Heart right ventricle (tissue), 16 donors: Measurements from ENCODE around the gene PRKAR2B. TPM values are rescaled to one million over a fixed set of nuclear protein-coding genes. Genes with fewer than 3 reads are reported as not detected.
A peak's percentile ranks its signal among the peaks of the same experiment; 100 is the strongest.

Experiments used
- ATAC-seq, 8 donors: fragments of 200-7000 bp; cut with Tn5 transposase; one replicate each; pipeline ENCODE4 v1.9.1; 2020; ENCODE audit warnings: mild to moderate bottlenecking in 8 of 8, moderate library complexity in 8 of 8, moderate number of reproducible peaks in 1 of 8
- DNase-seq, 2 donors: peaks; one replicate each; pipeline ENCODE4 v3.0.0-alpha.2; 2020
- H3K27ac ChIP-seq, 10 donors: fragments of 200-600 bp; sonication (generic) in 2 of 10; one replicate each; pipeline versions ENCODE4 v1.5.0 to v1.8.0; 2020 to 2022; ENCODE audit warnings: mild to moderate bottlenecking in 3 of 10
- H3K27me3 ChIP-seq, 7 donors: fragments of 200-600 bp; one replicate each; pipeline ENCODE4 v1.8.0; 2021 to 2022; ENCODE audit warnings: mild to moderate bottlenecking in 2 of 7
- H3K36me3 ChIP-seq, 9 donors: fragments of 200-600 bp; sonication (generic) in 1 of 9; one replicate each; pipeline versions ENCODE4 v1.5.0 to v1.8.0; 2020 to 2022; ENCODE audit warnings: mild to moderate bottlenecking in 2 of 9
- H3K4me1 ChIP-seq, 9 donors: fragments of 200-600 bp; sonication (generic) in 1 of 9; one replicate each; pipeline versions ENCODE4 v1.5.0 to v1.8.0; 2020 to 2022; ENCODE audit warnings: mild to moderate bottlenecking in 4 of 9
- H3K4me3 ChIP-seq, 10 donors: fragments of 200-600 bp; sonication (generic) in 2 of 10; one replicate each; pipeline versions ENCODE4 v1.5.0 to v1.8.0; 2020 to 2022; ENCODE audit warnings: mild to moderate bottlenecking in 7 of 10, moderate library complexity in 2 of 10
- H3K9me3 ChIP-seq, 11 donors: fragments of 200-600 bp in 10 of 11; sonication (generic) in 2 of 11; one replicate each; pipeline versions ENCODE4 v1.5.0 to v1.8.0; 2013 to 2022; ENCODE audit warnings: mild to moderate bottlenecking in 2 of 11, control low read depth in 1 of 11, moderate library complexity in 1 of 11
- WGBS, 2 donors: extraction: QIAGEN DNeasy Blood & Tissue Kit; methylation state at CpG; one replicate each; pipeline ENCODE4 v1.1.7; 2013; ENCODE audit warnings: inconsistent platforms in 1 of 2; 5-methylcytosine and 5-hydroxymethylcytosine counted together
- intact Hi-C, 10 donors: fragments of 100-400 bp; cut with DNase I; formaldehyde crosslinking; loops; one replicate each; pipeline versions ENCODE4 v1.11.1 to v1.14.2; 2022
- long read RNA-seq, 3 donors: library from polyadenylated mRNA; unstranded; transcript quantifications; one replicate each; pipeline ENCODE4 v2.0.0, GENCODE V29; 2020 to 2021
- polyA plus RNA-seq, 2 donors: library from polyadenylated mRNA; stranded (reverse); fragments of 200-250 nt; gene quantifications; one replicate each; pipeline ENCODE4 v1.2.3, GENCODE V29; 2013
- total RNA-seq, 10 donors: library from RNA; stranded (reverse); fragmentation: NEBNext Ultra II Directional in 3 of 10; extraction: Animal tissue kit (Norgen Biotek cat#: 25700) in 3 of 10; gene quantifications; one replicate each; pipeline versions ENCODE4 v1.2.1 to v1.2.4, GENCODE V29; 2021 to 2023
- TF ChIP-seq, protein P1 (sequence below), 9 donors: fragments of 200-600 bp; sonication (generic) in 2 of 9; IDR thresholded peaks; one replicate each; pipeline versions ENCODE4 v1.5.0 to v1.8.0; 2021 to 2022; ENCODE audit warnings: antibody characterized with exemption in 9 of 9, mild to moderate bottlenecking in 5 of 9, moderate library complexity in 1 of 9
- donor health status: Arrhythmogenic right ventricular cardiomyopathy.
- donor health status: ischemic (EF 13 %, LVEDD 7.1; RV severe dilation, severe dysfunction).
- donor health status: healthy with polysubstance abuse.
- donor health status: DM: no; HTN: yes; CAD: no.
- donor health status: DM: no; HTN: no; CAD: no.
- donor health status: ischemic (EF 25% LVEDD 6.9; RV normal size, moderate dysfunction).
- donor health status: ischemic (EF 25% LVEDD 5.7; RV mildly dilated, moderate dysfunction).
- donor health status: healthy.
- donor health status: DM: yes; HTN: yes; CAD: no.
- donor health status: Ischemic cardiomyopathy.
- donor health status: ischemic (EF 35%, LVEDD 5.7; RV mildly dilated, moderate dysfunction).
- donor health status: nonischemic (EF 11% LVEDD 7.7; RV severe dilation, severe dysfunction).
- donor health status: DM: yes; HTN: yes; CAD: no.
- donor health status: PGD.
- donor health status: ischemic (EF 29% LVEDD 5.4; RV normal size, mild dysfunction).
- donor health status: nonischemic (EF 23%, LVEDD 6.1; RV moderate dilation, normal function).

PRKAR2B gene
- total RNA-seq, result 10 to 100 TPM; 18.8 to 42.5 (median 24.9) TPM
- polyA plus RNA-seq, result 1 to 10 TPM; 5.4 to 8.2 TPM
- long read RNA-seq, donor 1, transcript PRKAR2B-201 (11 exons, 3,745 nt), result major isoform, 65 of 81 reads
- long read RNA-seq, donor 1, partial matches to known transcripts, result 11 of 81 reads
- long read RNA-seq, donor 1, other reads (novel, unspliced or antisense), result 5 of 81 reads
- long read RNA-seq, donor 2, transcript PRKAR2B-201 (11 exons, 3,745 nt), result major isoform, 55 of 63 reads
- long read RNA-seq, donor 2, partial matches to known transcripts, result 3 of 63 reads
- long read RNA-seq, donor 2, other reads (novel, unspliced or antisense), result 5 of 63 reads
- long read RNA-seq, donor 3, partial matches to known transcripts, result 2 of 3 reads
- long read RNA-seq, donor 3, other reads (novel, unspliced or antisense), result 0 of 3 reads

DNA sequence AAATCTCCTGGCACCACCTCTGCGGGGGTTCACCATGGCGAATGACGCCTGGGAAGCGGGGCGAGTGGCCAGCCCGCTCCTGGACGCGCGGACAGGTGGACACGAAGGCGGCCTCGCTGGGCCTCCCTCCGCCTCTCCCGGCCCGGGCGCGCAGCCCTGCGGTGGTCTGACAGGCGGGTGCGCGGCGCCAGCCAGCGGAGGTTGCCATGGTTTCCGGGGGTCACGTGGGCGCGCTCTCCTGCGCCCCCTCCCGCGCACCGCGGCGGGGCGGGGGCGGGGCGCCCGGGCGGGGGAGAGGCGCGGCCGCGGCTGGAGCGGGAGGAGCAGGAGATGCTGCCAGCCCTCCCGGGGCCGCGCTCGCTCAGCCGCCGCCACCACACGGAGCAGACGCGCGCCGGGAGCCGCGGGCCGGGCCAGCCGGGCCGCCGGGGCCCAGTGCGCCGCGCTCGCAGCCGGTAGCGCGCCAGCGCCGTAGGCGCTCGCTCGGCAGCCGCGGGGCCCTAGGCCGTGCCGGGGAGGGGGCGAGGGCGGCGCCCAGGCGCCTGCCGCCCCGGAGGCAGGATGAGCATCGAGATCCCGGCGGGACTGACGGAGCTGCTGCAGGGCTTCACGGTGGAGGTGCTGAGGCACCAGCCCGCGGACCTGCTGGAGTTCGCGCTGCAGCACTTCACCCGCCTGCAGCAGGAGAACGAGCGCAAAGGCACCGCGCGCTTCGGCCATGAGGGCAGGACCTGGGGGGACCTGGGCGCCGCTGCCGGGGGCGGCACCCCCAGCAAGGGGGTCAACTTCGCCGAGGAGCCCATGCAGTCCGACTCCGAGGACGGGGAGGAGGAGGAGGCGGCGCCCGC, at the start of gene PRKAR2B:
TSS of gene PRKAR2B (plus strand) at position 359 of the 848 bp plus-strand sequence. CDS start at position 562, 203 bp downstream.
- Histone ChIP-seq H3K9me3 (peaks cover 0 to 3% (median 0%) of the 10 kb centered on the region in 11 donors), H3K4me3 (peak within 1 kb of the TSS; percentile 79 to 97 (median 86)), H3K27me3 (peaks cover 0 to 8% (median 0%) of the 10 kb centered on the region in 7 donors), H3K27ac (peak within 1 kb of the TSS; percentile 38 to 90 (median 84)), H3K4me1 (peaks cover 0 to 28% (median 18%) of the 10 kb centered on the region in 9 donors), H3K36me3 (no peaks in the 10 kb centered on the region)
- DNase-seq (peak; percentile 76 to 82), ATAC-seq (peak; percentile 89 to 98 (median 96))
- WGBS, 2 donors, result 0 to 1% methylated on average over 79 to 109 of the region's 110 CpGs
- TF ChIP-seq, protein P1, sequence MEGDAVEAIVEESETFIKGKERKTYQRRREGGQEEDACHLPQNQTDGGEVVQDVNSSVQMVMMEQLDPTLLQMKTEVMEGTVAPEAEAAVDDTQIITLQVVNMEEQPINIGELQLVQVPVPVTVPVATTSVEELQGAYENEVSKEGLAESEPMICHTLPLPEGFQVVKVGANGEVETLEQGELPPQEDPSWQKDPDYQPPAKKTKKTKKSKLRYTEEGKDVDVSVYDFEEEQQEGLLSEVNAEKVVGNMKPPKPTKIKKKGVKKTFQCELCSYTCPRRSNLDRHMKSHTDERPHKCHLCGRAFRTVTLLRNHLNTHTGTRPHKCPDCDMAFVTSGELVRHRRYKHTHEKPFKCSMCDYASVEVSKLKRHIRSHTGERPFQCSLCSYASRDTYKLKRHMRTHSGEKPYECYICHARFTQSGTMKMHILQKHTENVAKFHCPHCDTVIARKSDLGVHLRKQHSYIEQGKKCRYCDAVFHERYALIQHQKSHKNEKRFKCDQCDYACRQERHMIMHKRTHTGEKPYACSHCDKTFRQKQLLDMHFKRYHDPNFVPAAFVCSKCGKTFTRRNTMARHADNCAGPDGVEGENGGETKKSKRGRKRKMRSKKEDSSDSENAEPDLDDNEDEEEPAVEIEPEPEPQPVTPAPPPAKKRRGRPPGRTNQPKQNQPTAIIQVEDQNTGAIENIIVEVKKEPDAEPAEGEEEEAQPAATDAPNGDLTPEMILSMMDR (IDR thresholded peaks at IDR 0.05), result peak in 2 of 9 donors; percentile 36 to 40
- intact Hi-C loops, result loop anchor here in 4 of 10 donors (1.0 to 10.0 kb wide), 5 partner anchors 60 to 124 kb away; no protein-coding TSS in a partner anchor

DNA sequence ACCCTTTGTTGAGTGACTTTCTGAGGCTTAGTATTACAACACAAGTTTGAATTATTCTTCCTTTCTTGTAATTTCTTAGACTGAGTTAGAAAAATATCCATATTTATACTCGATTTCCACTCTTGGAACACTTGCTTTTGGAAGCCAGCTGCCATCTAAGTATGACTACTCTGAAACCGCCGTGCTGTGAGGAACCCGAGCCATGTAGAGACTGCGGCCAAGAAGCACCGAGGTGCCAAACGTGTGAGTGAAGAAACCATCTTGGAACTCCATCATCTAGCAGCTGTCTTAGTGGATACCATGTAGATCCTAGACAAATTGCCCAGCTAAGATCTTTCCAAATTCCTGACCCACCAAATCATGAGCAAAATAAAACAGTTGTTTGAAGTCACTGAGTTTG, 49.7 kb upstream of the PRKAR2B start:
- Histone ChIP-seq H3K4me3 (no peak overlapping the region), H3K27me3 (no peaks in the 10 kb centered on the region), H3K27ac (no peak overlapping the region), H3K36me3 (no peaks in the 10 kb centered on the region), H3K4me1 (peaks cover 0 to 11% (median 0%) of the 10 kb centered on the region in 9 donors), H3K9me3 (no peaks in the 10 kb centered on the region)
- intact Hi-C loops, result no loop called here
- DNase-seq, result no peak
- no peak for ATAC-seq
- 94 to 95% methylated on average over 7 of the region's 7 CpGs for WGBS, 2 donors
- TF ChIP-seq, protein P1 (IDR thresholded peaks at IDR 0.05), result no peak

DNA sequence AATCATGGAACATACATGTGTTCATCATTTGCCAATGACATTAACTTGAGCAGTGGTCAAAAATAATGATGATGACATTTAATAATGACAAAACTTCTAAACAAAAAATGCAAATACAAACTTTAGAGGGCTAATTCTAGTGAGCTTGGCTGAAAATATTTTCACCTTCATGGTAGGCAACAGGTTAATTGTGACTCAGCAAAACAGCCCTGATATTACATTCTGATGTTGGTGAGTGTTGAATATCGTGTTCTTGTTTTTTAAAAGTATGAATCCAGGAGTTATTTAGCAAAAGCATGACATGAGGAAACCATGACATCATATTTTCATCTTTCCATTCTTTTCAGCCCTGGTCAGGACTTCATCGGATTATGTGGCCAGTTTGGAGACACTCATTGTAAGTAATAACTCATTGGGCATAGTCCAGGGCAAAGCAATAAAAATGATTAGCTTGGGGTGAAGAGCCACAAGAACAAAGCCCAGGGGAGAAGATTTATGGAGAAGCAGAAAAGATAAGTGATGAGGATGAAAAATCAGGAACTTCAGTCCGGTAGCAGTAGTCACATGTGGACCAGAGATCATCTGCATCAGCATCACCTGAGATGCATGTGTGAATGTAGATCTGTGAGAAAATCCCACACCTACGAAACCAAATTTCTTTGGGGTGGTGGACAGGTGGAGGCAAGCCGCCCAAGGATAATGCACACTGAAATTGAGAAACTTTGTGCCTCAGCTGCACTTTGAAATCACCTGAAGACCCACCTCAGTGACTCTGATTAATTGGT, 46.8 kb upstream of the PRKAR2B start:
- Histone ChIP-seq H3K36me3 (no peaks in the 10 kb centered on the region), H3K27ac (no peak overlapping the region), H3K4me3 (no peak overlapping the region), H3K27me3 (no peaks in the 10 kb centered on the region), H3K4me1 (peaks cover 0 to 6% (median 0%) of the 10 kb centered on the region in 9 donors), H3K9me3 (no peaks in the 10 kb centered on the region)
- 80 to 88% methylated on average over 5 of the region's 5 CpGs for WGBS, 2 donors
- TF ChIP-seq, protein P1 (IDR thresholded peaks at IDR 0.05), result no peak
- ATAC-seq (no peak), DNase-seq (no peak)
- intact Hi-C loops, result no loop called here
